Mesodermal cell (in vitro differentiated cells): ENCODE measurements around the gene TRIM22.
A peak's percentile ranks its signal among the peaks of the same experiment; 100 is the strongest.
"Not testable (repeated sequence)": the region's sequence is repeated elsewhere in the genome, so short reads cannot be mapped to it uniquely, and the experiment has no call there.

Experiments
- H3K27ac ChIP-seq: 2 replicates; pipeline ENCODE4 v1.7.0; 2013; ENCODE audit warnings: mild to moderate bottlenecking, low read depth, low read length, moderate library complexity; ENCODE audit not compliant: severe bottlenecking
- H3K36me3 ChIP-seq: 2 replicates; pipeline ENCODE4 v1.7.1; 2013; ENCODE audit warnings: mild to moderate bottlenecking, low read length, moderate library complexity; ENCODE audit not compliant: control insufficient read depth, insufficient read depth
- H3K4me1 ChIP-seq: one replicate; pipeline ENCODE4 v1.7.1; 2013; ENCODE audit warnings: mild to moderate bottlenecking, low read length; ENCODE audit not compliant: insufficient read depth, control insufficient read depth, poor library complexity, severe bottlenecking
- H3K4me3 ChIP-seq: 2 replicates; pipeline ENCODE4 v1.7.0; 2013; ENCODE audit warnings: low read length, control low read depth, mild to moderate bottlenecking; ENCODE audit not compliant: insufficient read depth, poor library complexity, severe bottlenecking; ENCODE audit errors: extremely low read depth
- H3K9me3 ChIP-seq: 2 replicates; pipeline ENCODE4 v1.7.1; 2013; ENCODE audit warnings: mild to moderate bottlenecking, low read length, moderate library complexity; ENCODE audit not compliant: control insufficient read depth
- WGBS, 2 experiments: methylation state at CpG; one replicate each; pipeline ENCODE4 v1.1.5; 2013; ENCODE audit warnings: missing lambda C conversion rate in 2 of 2; ENCODE audit not compliant: insufficient coverage in 2 of 2; 5-methylcytosine and 5-hydroxymethylcytosine counted together

The TRIM22 gene

GRCh38 chr11:5691238-5691963, 1.8 kb downstream of the TRIM22 start:
- H3K4me1 ChIP-seq = peaks cover 13% of the 10 kb centered on the region
- not testable (repeated sequence) for H3K36me3 ChIP-seq, H3K4me3 ChIP-seq, H3K9me3 ChIP-seq
- 97 to 100% methylated on average over 2 of the region's 12 CpGs for WGBS, 2 experiments
- peak overlapping the region; percentile 36 for H3K27ac ChIP-seq

- no peaks in the 10 kb centered on the region for H3K36me3 ChIP-seq
- peaks cover 13% of the 10 kb centered on the region for H3K4me1 ChIP-seq
- no CpG with 5 or more reads among the region's 3 CpGs for WGBS, 2 experiments
- no peak overlapping the region for H3K27ac ChIP-seq
- H3K9me3 ChIP-seq = peaks cover 4% of the 10 kb centered on the region
- H3K4me3 ChIP-seq = no peak overlapping the region
Observed at GRCh38 chr11:5691964-5692361, 2.4 kb downstream of the TRIM22 start.

- H3K9me3 ChIP-seq = peaks cover 4% of the 10 kb centered on the region
- H3K4me3 ChIP-seq = no peak overlapping the region
- H3K4me1 ChIP-seq = peaks cover 11% of the 10 kb centered on the region
- WGBS, 2 experiments = 100% methylated on average over 1 of the region's 1 CpG; no CpG with 5 or more reads in 1 of the 2 experiments
- H3K27ac ChIP-seq = no peak overlapping the region
- no peaks in the 10 kb centered on the region for H3K36me3 ChIP-seq
Observed at GRCh38 chr11:5694642-5695041, 5.1 kb downstream of the TRIM22 start.

GRCh38 chr11:5695580-5695979, 6.0 kb downstream of the TRIM22 start:
- Histone ChIP-seq H3K4me3 (no peak overlapping the region), H3K4me1 (peaks cover 3% of the 10 kb centered on the region), H3K27ac (no peak overlapping the region), H3K36me3 (no peaks in the 10 kb centered on the region), H3K9me3 (no peaks in the 10 kb centered on the region)
- WGBS, 2 experiments = 100% methylated on average over 1 of the region's 1 CpG

GRCh38 chr11:5696210-5696609, 6.6 kb downstream of the TRIM22 start:
- H3K36me3 ChIP-seq = no peaks in the 10 kb centered on the region
- peaks cover 3% of the 10 kb centered on the region for H3K4me1 ChIP-seq
- 97 to 100% methylated on average over 2 of the region's 2 CpGs for WGBS, 2 experiments
- H3K9me3 ChIP-seq = no peaks in the 10 kb centered on the region
- H3K27ac ChIP-seq = no peak overlapping the region
- no peak overlapping the region for H3K4me3 ChIP-seq

- Histone ChIP-seq H3K4me3 (no peak overlapping the region), H3K9me3 (no peaks in the 10 kb centered on the region), H3K27ac (no peak overlapping the region), H3K4me1 (peaks cover 3% of the 10 kb centered on the region), H3K36me3 (no peaks in the 10 kb centered on the region)
- WGBS, 2 experiments = 85 to 100% methylated on average over 4 of the region's 7 CpGs
Observed at GRCh38 chr11:5698281-5698680, 8.7 kb downstream of the TRIM22 start.

- 67% methylated on average over 4 of the region's 10 CpGs; no CpG with 5 or more reads in 1 of the 2 experiments for WGBS, 2 experiments
- no peaks in the 10 kb centered on the region for H3K9me3 ChIP-seq
Observed at GRCh38 chr11:5700421-5701054, 10.9 kb downstream of the TRIM22 start.

GRCh38 chr11:5701055-5701577, 11.5 kb downstream of the TRIM22 start:
- Histone ChIP-seq H3K9me3 (no peaks in the 10 kb centered on the region), H3K4me1 (peaks cover 3% of the 10 kb centered on the region), H3K36me3 (no peaks in the 10 kb centered on the region), H3K27ac (no peak overlapping the region), H3K4me3 (no peak overlapping the region)
- 62 to 69% methylated on average over 2 of the region's 3 CpGs for WGBS, 2 experiments

More at GRCh38 chr11:5700421-5701054, 10.9 kb downstream of the TRIM22 start:
- H3K27ac ChIP-seq = no peak overlapping the region
- peaks cover 3% of the 10 kb centered on the region for H3K4me1 ChIP-seq
- H3K36me3 ChIP-seq = no peaks in the 10 kb centered on the region
- no peak overlapping the region for H3K4me3 ChIP-seq

GRCh38 chr11:5703741-5704536, 14.3 kb downstream of the TRIM22 start:
- no peaks in the 10 kb centered on the region for H3K36me3 ChIP-seq
- H3K4me1 ChIP-seq = no peaks in the 10 kb centered on the region
- WGBS, 2 experiments = no CpG with 5 or more reads among the region's 2 CpGs
- H3K27ac ChIP-seq = no peak overlapping the region
- H3K4me3 ChIP-seq = no peak overlapping the region
- no peaks in the 10 kb centered on the region for H3K9me3 ChIP-seq

GRCh38 chr11:5705688-5706087, 16.1 kb downstream of the TRIM22 start:
- Histone ChIP-seq H3K27ac (no peak overlapping the region), H3K9me3 (no peaks in the 10 kb centered on the region), H3K4me1 (no peaks in the 10 kb centered on the region), H3K36me3 (no peaks in the 10 kb centered on the region), H3K4me3 (no peak overlapping the region)
- 100% methylated on average over 1 of the region's 4 CpGs; no CpG with 5 or more reads in 1 of the 2 experiments for WGBS, 2 experiments
